NCI-H345 (cell line): ENCODE results near the gene THAP3.
"Not testable (repeated sequence)": the region's sequence is repeated elsewhere in the genome, so short reads cannot be mapped to it uniquely, and the experiment has no call there.

ENCODE experiments used
- DNase-seq: peaks from one replicate; lab custom pipeline; 2025; lab: John Stamatoyannopoulos, UW

Gene THAP3

GRCh38 chr1:6635161-6635909, 10.7 kb downstream of the THAP3 start:
- no peak for DNase-seq

GRCh38 chr1:6635910-6636760, 11.5 kb downstream of the THAP3 start:
- DNase-seq: no peak

- DNase-seq: not testable (repeated sequence)
Measured at GRCh38 chr1:6636778-6637177, 12.1 kb downstream of the THAP3 start.

GRCh38 chr1:6637770-6638169, 13.1 kb downstream of the THAP3 start:
- no peak for DNase-seq

GRCh38 chr1:6638226-6638625, 13.6 kb downstream of the THAP3 start:
- DNase-seq: no peak

- DNase-seq: not testable (repeated sequence)
Measured at GRCh38 chr1:6640867-6641266, 16.2 kb downstream of the THAP3 start.

GRCh38 chr1:6645018-6645417, 20.4 kb downstream of the THAP3 start:
- no peak for DNase-seq

- DNase-seq: no peak
Measured at GRCh38 chr1:6646499-6647148, 22.0 kb downstream of the THAP3 start.

GRCh38 chr1:6648556-6648955, 23.9 kb downstream of the THAP3 start:
- no peak for DNase-seq

GRCh38 chr1:6651909-6652308, 27.2 kb downstream of the THAP3 start:
- DNase-seq: no peak

GRCh38 chr1:6652986-6653385, 28.3 kb downstream of the THAP3 start:
- no peak for DNase-seq

GRCh38 chr1:6653436-6654290, 29.0 kb downstream of the THAP3 start:
- DNase-seq: no peak

GRCh38 chr1:6657138-6657537, 32.5 kb downstream of the THAP3 start:
- DNase-seq: no peak

GRCh38 chr1:6658359-6659060, 33.8 kb downstream of the THAP3 start:
- no peak for DNase-seq

- DNase-seq: no peak
Measured at GRCh38 chr1:6660415-6661049, 35.9 kb downstream of the THAP3 start.

GRCh38 chr1:6662468-6662867, 37.8 kb downstream of the THAP3 start:
- not testable (repeated sequence) for DNase-seq

GRCh38 chr1:6666696-6667095, 42.0 kb downstream of the THAP3 start:
- DNase-seq: no peak

GRCh38 chr1:6667139-6667538, 42.5 kb downstream of the THAP3 start:
- no peak for DNase-seq

GRCh38 chr1:6668503-6668902, 43.8 kb downstream of the THAP3 start:
- no peak for DNase-seq

GRCh38 chr1:6672558-6672957, 47.9 kb downstream of the THAP3 start:
- DNase-seq: no peak
